ENCODE data around the gene SCYGR1.

DNA sequence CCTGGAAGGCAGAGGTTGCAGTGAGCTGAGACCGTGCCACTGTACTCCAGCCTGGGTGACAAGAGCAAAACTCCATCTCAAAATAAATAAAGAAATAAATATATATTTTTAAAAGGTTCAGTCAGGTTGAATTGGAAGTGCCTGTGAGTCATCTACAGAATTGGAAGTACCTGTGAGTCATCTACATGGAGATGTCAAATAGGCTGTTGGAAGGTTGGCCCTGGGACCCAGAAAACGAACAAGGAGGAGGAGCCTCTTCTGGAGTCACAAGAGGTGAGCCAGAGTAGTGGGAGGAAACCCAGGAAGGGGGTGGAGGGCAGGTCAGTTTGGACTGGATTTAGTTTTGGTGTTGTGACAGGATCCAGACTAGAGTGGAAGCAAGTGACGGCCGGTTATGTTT lies 15.2 kb upstream of the SCYGR1 start:
- no peak for TF ChIP-seq CTCF (IDR thresholded peaks at IDR 0.05)
- TF ChIP-seq POLR2A (IDR thresholded peaks at IDR 0.05), result no peak

All from thyroid gland (tissue), 4 donors.